Keratinocyte (primary cell): ENCODE results near the gene COA8. TPM values are rescaled to one million over a fixed set of nuclear protein-coding genes. Genes with fewer than 3 reads are reported as not detected.

ENCODE experiments used
- DNase-seq: peaks from one replicate; pipeline ENCODE4 v3.0.0-alpha.2; 2011; ENCODE audit warnings: low read depth, missing footprints, low spot score
- FAIRE-seq: peaks from 2 replicates; lab custom pipeline; 2011; peaks lifted over from hg19 to GRCh38; lab: Jason Lieb, UNC
- H2AFZ ChIP-seq: 2 replicates; pipeline ENCODE4 v1.6.0; 2012; ENCODE audit warnings: low read length, control low read depth, inconsistent platforms; ENCODE audit not compliant: control insufficient read depth
- H3K27ac ChIP-seq: 2 replicates; pipeline ENCODE4 v1.5.1; 2011; ENCODE audit warnings: low read length; ENCODE audit not compliant: control insufficient read depth, insufficient read depth
- H3K27me3 ChIP-seq: 3 replicates; pipeline ENCODE4 v1.6.0; 2011; ENCODE audit warnings: low read length; ENCODE audit not compliant: control insufficient read depth, insufficient read depth; ENCODE audit errors: extremely low read depth
- H3K36me3 ChIP-seq, 2 experiments: 2 replicates in 1 of 2; 3 replicates in 1 of 2; pipeline ENCODE4 v1.5.1; 2011; ENCODE audit warnings: low read length in 2 of 2, mild to moderate bottlenecking in 1 of 2; ENCODE audit not compliant: control insufficient read depth in 2 of 2, insufficient read depth in 2 of 2; ENCODE audit errors: extremely low read depth in 1 of 2
- H3K4me1 ChIP-seq: 3 replicates; pipeline ENCODE4 v1.5.1; 2011; ENCODE audit warnings: low read length; ENCODE audit not compliant: control insufficient read depth, insufficient read depth; ENCODE audit errors: extremely low read depth
- H3K4me2 ChIP-seq: 3 replicates; pipeline ENCODE4 v1.6.0; 2011; ENCODE audit warnings: low read depth, low read length; ENCODE audit not compliant: control insufficient read depth, insufficient read depth; ENCODE audit errors: extremely low read depth
- H3K4me3 ChIP-seq, 3 experiments: fragments of 200-600 bp in 1 of 3; sonication (generic) in 1 of 3; 2 replicates in 2 of 3; 3 replicates in 1 of 3; pipeline ENCODE4 v1.5.1; 2011 to 2016; ENCODE audit warnings: low read length in 3 of 3, mild to moderate bottlenecking in 3 of 3, control low read depth in 2 of 3, inconsistent platforms in 1 of 3, low read depth in 1 of 3, mixed read lengths in 1 of 3, mixed run types in 1 of 3, moderate library complexity in 1 of 3; ENCODE audit not compliant: control insufficient read depth in 2 of 3, insufficient read depth in 2 of 3; ENCODE audit errors: extremely low read depth in 1 of 3
- H3K79me2 ChIP-seq: 2 replicates; pipeline ENCODE4 v1.6.0; 2012; ENCODE audit warnings: low read length; ENCODE audit not compliant: control insufficient read depth, insufficient read depth
- H3K9ac ChIP-seq: 3 replicates; pipeline ENCODE4 v1.6.0; 2011; ENCODE audit warnings: low read length; ENCODE audit not compliant: control insufficient read depth, insufficient read depth; ENCODE audit errors: extremely low read depth
- H3K9me1 ChIP-seq: 3 replicates; pipeline ENCODE4 v1.6.0; 2011; ENCODE audit warnings: low read length; ENCODE audit not compliant: control insufficient read depth, insufficient read depth; ENCODE audit errors: extremely low read depth
- H3K9me3 ChIP-seq: 2 replicates; pipeline ENCODE4 v1.5.1; 2012; ENCODE audit warnings: low read depth, low read length; ENCODE audit not compliant: control insufficient read depth
- H4K20me1 ChIP-seq: 3 replicates; pipeline ENCODE4 v1.6.0; 2011; ENCODE audit warnings: low read length; ENCODE audit not compliant: control insufficient read depth, insufficient read depth; ENCODE audit errors: extremely low read depth
- EZH2 ChIP-seq: IDR thresholded peaks from one replicate; pipeline ENCODE4 v1.6.1; 2012; ENCODE audit warnings: inconsistent platforms, mild to moderate bottlenecking, low read length, moderate library complexity
- dilution Hi-C: fragments of 300-500 bp; cut with MboI; formaldehyde crosslinking; loops from one replicate; pipeline ENCODE4 v1.7.0; 2020; ENCODE audit warnings: low sequenced_read_pairs; ENCODE audit not compliant: extremely low pct_ligation_motif_present
- polyA plus RNA-seq, 5 experiments: library from polyadenylated mRNA; depleted of rRNA in 3 of 5; stranded (reverse) in 3 of 5; stranded (forward) in 1 of 5; unstranded in 1 of 5; fragments of >200 nt; gene quantifications; 1 replicate in 1 of 5; 2 replicates in 3 of 5; 3 replicates in 1 of 5; pipeline versions ENCODE4 v1.2.1 to v1.2.3, GENCODE V29; 2011 to 2012; ENCODE audit warnings: missing spikeins in 2 of 5, low read depth in 1 of 5, low replicate concordance in 1 of 5
- TF ChIP-seq, protein P1 (sequence below), 3 experiments: IDR thresholded peaks in 1 of 3; conservative IDR thresholded peaks in 1 of 3; optimal IDR thresholded peaks in 1 of 3; 2 replicates in 2 of 3; 3 replicates in 1 of 3; pipeline versions ENCODE3 to v1.5.1; 2011; ENCODE audit warnings: low read length in 3 of 3, mild to moderate bottlenecking in 3 of 3, moderate library complexity in 2 of 3, control low read depth in 1 of 3, inconsistent platforms in 1 of 3; ENCODE audit not compliant: insufficient read depth in 2 of 3; ENCODE audit errors: extremely low read depth in 1 of 3

Gene COA8
- polyA plus RNA-seq, 1 donor (not counting 4 experiments of a cell fraction or from before 2014, with no cell fraction given), result 24.8 TPM

DNA sequence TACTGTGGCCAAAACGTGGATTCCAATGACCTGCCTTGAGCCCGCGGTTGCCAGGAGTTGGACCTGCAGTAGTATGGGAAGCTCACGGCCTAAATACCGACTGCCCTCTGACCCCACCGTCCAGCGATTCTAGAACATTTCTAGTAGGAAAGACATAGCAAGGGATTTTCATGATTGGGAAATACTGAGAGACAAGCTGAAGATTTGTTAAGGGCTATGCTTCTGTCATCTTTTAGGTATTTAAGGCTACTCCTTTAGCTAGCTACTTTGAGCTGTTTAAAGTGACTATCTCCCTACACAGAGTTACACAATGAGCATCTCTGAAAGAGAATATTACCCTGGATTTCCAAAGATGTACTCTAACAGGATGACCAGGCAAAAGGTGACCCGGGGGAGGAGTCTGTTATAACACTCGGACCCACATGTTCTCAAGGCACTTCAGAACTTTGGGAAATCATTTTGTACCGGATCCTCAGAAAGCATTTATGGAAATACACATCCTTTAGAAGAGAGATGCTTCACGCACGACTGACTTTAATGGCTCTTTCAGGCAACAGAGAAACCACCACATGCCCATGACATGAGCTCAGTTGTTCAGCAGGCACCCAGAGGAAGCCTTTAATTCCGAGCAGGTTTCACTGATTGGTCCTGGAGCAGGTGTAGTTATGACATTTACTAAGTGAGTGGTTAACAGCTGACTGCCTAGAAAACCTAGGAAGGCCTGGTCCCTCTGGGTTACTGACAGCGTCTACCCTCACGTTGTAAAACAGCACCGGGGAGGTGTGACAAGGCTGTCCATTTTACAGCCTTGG lies 4.5 kb upstream of the COA8 start:
- Histone ChIP-seq H3K27me3 (no peaks in the 10 kb centered on the region), H4K20me1 (peaks cover 9% of the 10 kb centered on the region), H3K9ac (no peak overlapping the region), H3K36me3 (peaks cover 12 to 13% of the 10 kb centered on the region in 2 experiments), H3K4me3 (no peak overlapping the region), H3K4me1 (peaks cover 8% of the 10 kb centered on the region), H2AFZ (no peak overlapping the region), H3K79me2 (peaks cover 70% of the 10 kb centered on the region), H3K9me3 (no peaks in the 10 kb centered on the region), H3K4me2 (no peak overlapping the region), H3K27ac (no peak overlapping the region), H3K9me1 (no peaks in the 10 kb centered on the region)
- DNase-seq (no peak), FAIRE-seq (no peak)
- TF ChIP-seq EZH2, result no peak
- TF ChIP-seq, protein P1, sequence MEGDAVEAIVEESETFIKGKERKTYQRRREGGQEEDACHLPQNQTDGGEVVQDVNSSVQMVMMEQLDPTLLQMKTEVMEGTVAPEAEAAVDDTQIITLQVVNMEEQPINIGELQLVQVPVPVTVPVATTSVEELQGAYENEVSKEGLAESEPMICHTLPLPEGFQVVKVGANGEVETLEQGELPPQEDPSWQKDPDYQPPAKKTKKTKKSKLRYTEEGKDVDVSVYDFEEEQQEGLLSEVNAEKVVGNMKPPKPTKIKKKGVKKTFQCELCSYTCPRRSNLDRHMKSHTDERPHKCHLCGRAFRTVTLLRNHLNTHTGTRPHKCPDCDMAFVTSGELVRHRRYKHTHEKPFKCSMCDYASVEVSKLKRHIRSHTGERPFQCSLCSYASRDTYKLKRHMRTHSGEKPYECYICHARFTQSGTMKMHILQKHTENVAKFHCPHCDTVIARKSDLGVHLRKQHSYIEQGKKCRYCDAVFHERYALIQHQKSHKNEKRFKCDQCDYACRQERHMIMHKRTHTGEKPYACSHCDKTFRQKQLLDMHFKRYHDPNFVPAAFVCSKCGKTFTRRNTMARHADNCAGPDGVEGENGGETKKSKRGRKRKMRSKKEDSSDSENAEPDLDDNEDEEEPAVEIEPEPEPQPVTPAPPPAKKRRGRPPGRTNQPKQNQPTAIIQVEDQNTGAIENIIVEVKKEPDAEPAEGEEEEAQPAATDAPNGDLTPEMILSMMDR (optimal IDR thresholded peaks at IDR 0.05 in 1 of 3, IDR thresholded peaks at IDR 0.05 in 1 of 3, conservative IDR thresholded peaks at IDR 0.05 in 1 of 3; ENCODE audit: extremely low read depth in 1 of 3, insufficient read depth in 2 of 3, low read length in 3 of 3), result no peak
- dilution Hi-C loops, result no loop called here

DNA sequence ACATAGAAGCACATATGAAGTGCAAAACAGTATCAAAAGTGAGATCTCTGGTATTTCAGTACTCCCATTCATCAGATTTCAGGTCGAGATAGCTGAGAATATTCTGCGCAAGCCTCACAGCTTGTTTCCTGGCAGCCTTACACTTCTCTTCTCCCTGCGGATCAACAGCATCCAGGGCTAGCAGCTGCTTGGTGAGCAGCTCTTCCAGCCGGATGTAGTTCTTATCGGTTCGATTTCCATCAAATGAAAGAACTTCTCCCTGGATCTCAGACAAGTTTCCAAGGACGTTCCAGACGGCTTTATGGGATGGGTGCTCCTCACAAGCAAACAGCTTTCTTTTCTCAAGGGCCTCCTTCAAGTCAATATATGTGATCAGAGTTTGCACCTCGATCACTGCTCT lies 3.0 kb upstream of the COA8 start:
- Histone ChIP-seq H3K4me1 (peaks cover 15% of the 10 kb centered on the region), H3K27me3 (no peaks in the 10 kb centered on the region)
- no peak for FAIRE-seq

More for the DNA sequence above, 3.0 kb upstream of the COA8 start:
- Histone ChIP-seq H3K4me2 (no peak overlapping the region), H3K4me3 (no peak overlapping the region), H3K79me2 (peaks cover 84% of the 10 kb centered on the region), H3K36me3 (peaks cover 12 to 13% of the 10 kb centered on the region in 2 experiments), H3K9me1 (no peaks in the 10 kb centered on the region), H2AFZ (no peak overlapping the region), H3K27ac (no peak overlapping the region), H3K9ac (no peak overlapping the region), H3K9me3 (no peaks in the 10 kb centered on the region), H4K20me1 (peaks cover 9% of the 10 kb centered on the region)
- no peak for DNase-seq
- dilution Hi-C loops, result no loop called here
- TF ChIP-seq EZH2, result no peak
